Stimulated activated CD4-positive, alpha-beta T cell treated with anti-CD3 and anti-CD28 coated beads, TNF-alpha, amount 100 ng/mL, for 4 hours (primary cell): ENCODE results near the gene CLEC16A.

Experiments
- DNase-seq, 3 experiments: peaks; one replicate each; pipeline ENCODE4 v3.0.0-alpha.2; 2020; ENCODE audit warnings: low read depth in 3 of 3

CLEC16A gene

DNA sequence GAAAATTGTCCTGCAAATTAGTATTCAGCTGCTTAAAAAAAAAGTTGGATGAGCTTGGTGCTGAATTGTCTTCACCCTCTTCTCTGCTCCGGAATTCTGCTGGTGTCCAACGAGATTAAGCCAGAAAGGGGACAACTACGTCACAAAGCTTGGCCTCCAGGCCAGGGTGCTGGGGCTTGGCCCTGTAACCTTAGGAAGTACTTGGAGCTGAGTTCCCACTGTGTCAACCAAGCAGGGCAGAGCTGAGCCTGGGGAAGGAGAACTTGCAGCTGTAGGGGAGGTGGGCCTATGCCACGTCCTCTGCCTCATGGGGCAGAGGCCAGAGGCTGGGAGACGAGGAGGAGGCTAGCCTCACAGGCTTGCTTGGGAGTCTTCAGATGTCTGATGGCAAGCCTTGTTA is 71.2 kb downstream of the CLEC16A start:
- DNase-seq, result no peak

DNA sequence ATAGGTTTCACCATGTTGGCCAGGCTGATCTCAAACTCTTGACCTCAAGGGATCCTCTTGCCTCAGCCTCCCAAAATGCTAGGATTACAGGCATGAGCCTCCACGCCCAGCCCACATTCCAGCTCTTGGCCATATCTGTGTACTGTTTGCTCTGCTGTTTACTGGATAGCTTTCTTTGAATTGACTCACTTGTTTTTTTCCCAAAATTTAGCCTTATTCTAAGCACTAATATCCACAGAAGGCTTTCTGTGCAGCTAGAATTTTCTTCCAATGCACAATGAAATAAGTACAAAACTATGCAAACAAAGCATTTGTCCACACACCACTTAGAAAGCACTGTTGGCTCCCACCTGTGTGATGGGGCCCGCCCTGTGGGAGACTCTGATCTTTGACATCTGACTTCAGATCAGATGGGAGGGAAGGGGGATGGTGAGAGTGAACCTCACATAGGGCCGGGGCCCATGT is 72.2 kb downstream of the CLEC16A start:
- DNase-seq, result no peak

DNA sequence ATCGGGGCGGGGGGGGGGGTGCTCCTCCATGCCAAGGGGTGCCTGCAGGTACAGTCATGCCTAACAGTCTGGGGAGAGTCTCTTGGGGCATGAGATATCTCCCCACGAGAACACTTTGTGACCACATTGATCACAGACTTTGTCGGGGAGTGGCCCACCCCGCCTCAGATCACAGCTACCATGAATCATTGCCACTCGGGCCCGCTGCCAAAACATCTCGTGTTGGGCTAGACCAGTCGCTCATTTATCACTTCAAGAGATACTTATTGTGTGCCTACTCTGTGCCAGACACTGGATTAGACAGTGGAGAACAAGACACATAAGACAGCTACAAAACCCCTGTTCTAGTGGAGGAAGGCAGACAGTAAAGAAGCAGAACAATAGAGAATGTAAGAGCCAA is 72.6 kb downstream of the CLEC16A start:
- no peak for DNase-seq

DNA sequence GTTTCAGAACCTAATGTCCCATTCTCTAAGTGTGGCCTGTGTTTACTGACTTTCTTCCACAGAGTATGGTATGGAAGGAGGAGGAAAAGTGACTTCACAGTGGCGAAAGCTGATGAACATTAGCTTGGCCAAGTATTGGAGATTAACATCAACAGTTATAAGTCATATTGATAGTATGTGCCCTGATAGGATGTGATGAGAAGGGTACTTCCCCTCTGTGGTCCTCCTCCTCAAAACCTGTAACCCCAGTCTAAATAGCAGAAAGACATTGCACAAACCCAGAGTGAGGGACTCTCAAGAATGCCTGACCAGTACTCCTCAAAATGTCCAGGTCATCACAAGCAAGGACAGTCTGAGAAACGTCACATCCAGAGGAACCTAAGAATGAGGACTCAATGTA is 73.1 kb downstream of the CLEC16A start:
- no peak for DNase-seq

DNA sequence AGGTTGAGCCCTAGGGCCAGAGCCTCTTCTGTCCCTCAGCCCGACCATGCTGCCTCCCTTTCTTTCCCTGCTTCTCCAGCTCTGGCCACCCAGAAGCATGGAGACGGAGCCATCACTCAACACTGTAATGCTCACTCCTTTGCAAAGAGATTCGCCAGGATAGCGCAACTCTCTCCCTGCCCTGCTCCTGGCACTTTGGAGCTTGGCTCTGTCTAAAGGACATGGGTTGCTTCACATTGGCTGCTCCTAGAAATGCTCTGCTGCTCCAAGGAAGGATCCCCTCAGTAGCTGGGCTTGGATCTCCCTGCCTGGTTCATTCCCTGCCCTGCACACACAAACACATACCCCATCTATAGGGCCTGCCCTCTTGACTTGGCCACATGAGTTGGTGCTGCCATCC is 76.0 kb downstream of the CLEC16A start:
- no peak for DNase-seq

DNA sequence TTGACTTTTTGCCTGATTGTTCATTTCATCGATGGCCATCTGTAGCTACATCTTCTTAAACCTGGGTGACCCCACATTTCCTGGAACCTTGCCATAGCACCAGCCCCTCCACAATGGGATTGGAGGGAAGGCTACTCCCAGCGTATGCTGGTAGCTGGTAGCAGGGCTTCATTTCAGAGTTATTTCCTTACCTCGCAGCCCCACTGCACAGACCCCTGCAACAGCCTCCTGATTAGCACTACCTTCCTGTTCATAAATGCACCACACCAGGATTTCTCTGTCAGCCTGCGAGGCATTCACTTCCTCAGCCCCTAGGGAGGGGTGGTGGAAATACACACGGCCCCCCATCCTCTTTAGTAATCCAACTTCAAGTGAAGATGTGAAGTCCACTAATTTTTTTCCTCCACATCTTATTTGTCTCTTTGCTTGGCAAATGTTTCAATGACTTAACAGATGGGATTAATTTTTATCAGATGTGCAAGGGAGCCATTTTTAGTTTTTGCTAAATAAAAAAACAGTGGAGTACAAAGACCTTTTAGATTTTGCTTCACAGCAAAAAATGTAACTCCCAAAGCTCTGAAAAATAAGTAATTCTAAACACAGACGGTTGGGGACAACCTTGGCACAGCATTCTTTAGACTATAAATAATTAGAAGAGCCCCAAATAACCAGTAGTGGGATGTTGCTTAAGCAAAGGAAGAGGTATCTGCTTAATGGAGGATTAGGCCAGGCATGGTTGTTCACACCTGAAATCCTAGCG is 76.6 kb downstream of the CLEC16A start:
- no peak for DNase-seq

DNA sequence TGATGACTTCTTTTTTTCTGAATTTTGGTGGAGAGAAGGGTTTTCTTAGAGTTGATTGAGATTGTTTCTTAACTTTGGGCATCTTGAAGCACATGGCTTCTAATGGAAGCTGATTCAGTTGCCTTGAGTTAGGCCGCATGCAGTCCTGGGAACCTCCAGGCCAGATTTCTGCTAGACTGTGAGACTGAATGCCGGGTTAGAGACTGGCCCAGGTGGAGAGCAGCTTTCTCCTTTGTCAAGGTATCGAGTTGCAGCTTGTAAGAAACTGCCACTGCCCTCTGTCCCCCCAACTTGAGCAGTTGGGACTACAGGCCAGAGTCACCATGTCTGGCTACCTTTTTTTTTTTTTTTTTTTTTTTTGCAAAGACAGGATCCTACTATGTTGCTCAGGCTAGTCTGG is 77.6 kb downstream of the CLEC16A start:
- no peak for DNase-seq

DNA sequence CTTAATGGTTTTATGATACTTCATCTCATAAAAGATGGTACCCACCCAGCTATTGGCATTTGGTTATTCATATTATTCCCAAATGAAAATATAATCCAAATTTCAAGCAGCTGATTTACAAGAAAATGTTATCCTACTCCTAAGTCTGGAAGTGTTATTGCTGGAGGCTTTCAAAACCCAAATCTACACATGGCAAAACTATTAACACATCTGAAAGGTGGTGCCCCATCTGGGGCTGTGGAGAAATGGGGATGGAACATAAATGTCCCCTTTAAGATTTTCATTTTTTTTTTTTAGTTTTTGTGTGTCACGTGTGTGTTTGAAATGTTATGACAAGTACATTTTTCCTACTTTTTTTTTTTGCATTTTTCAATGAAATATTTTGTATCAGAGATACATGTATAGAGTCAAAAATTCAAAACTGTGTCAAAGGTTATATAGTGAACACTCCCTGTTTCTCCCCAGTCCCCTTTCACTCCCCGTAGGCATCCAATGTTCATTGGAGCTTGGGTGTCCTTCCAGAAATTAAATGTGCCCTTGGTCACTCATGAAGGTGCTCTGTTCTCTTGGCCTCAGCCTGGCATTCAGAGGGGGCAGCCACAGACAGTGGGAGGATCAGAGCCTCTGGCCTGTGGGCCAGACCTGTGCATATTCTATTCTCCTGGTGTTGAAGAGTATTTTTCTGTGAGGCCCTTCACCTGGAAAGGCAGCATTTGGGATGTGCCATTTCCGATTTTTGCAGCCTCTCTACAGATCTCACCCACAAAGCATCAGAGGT is 79.1 kb downstream of the CLEC16A start:
- DNase-seq, result no peak

DNA sequence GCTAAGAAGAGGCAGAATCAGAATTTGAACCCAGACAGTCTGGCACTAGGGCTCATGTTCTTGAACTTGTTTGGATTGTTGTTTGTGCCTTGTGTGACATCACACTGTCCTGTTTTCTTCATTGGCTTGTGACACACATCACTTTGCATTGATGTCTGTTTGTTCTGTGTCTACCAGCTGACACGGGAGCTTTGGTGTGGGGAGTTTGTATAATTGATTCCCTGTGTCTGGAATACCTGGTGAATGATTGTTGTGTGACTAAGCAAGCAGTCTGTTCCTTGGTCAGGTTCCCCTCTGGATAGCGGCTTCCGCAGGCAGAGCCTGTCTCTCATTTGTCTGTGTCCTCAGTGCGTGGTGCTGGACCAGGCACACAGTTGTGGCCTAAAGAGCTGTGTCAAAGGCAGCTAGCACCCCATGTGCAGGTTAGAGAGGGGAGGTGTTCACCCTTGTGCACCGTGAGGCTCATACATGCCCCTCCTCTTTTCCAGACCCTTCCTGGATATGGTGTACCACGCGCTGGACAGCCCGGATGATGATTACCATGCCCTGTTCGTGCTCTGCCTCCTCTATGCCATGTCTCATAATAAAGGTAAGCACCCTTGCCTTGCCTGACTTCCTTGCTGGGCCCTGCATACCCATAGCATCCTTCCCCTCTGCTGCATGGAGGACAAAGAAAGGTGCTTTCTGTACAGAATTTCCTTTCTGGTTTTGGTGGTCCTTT is 80.1 kb downstream of the CLEC16A start:
- no peak for DNase-seq

DNA sequence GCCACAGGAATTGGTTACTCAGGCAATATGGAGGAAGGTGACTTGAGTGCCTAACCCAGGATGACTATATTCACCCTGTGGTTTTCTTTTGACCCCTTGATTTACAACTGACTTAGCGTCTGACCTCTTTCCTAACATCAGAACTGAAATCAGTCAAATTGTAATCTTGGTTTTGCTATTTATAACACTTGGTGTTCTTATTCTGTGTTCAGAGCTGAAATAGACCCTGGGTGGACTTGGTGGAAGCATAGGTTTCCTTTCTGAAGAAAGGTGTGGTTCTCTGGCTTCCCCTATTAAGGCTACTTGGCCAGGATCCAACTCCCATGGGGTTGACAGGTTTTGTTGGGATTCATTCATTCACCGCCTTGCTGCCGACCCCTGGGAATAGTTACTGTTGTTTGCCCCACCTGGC is 80.8 kb downstream of the CLEC16A start:
- no peak for DNase-seq

DNA sequence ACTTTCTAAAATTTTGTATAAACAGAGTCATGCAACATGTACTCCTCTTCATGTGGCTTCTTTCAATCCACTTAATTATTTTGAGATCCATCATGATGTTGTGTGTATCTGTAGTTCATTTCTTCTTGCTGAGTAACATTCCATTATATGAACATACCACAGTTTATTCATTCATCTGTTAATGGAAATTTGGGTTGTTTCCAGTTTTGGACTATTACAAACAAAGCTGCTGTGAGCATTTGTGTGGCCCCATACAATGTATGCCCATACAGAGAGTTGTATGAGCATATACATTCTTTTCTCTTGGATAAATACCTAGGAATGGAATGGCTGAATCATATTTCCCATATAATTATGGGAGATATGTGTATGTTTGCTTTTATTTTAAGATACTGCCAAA is 85.6 kb downstream of the CLEC16A start:
- DNase-seq, result no peak

DNA sequence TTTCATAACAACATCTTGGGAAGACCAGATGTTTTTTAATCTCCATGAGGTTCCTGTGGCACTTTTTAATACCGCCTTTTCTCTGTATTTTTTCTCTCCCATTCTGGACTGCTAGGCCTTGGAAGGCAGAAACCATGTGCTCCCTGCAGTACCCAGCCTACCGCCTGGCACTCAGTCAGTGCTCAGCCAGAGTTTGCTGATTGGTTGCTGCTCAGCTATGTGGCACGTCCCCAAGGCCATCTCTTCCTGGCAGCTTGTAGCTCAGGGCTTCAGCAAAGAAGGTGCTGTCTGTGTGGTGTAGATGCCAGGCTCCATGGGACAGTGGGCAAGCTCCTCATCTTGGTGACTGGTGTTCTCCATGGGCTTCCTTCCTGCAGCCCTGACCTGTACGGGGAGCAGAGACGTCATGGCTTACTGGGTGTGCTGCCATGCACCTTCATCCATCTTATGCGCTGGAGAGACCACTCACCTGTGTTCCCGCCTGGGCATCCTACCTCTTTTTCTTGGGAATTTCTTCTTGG is 86.7 kb downstream of the CLEC16A start:
- DNase-seq, result no peak

DNA sequence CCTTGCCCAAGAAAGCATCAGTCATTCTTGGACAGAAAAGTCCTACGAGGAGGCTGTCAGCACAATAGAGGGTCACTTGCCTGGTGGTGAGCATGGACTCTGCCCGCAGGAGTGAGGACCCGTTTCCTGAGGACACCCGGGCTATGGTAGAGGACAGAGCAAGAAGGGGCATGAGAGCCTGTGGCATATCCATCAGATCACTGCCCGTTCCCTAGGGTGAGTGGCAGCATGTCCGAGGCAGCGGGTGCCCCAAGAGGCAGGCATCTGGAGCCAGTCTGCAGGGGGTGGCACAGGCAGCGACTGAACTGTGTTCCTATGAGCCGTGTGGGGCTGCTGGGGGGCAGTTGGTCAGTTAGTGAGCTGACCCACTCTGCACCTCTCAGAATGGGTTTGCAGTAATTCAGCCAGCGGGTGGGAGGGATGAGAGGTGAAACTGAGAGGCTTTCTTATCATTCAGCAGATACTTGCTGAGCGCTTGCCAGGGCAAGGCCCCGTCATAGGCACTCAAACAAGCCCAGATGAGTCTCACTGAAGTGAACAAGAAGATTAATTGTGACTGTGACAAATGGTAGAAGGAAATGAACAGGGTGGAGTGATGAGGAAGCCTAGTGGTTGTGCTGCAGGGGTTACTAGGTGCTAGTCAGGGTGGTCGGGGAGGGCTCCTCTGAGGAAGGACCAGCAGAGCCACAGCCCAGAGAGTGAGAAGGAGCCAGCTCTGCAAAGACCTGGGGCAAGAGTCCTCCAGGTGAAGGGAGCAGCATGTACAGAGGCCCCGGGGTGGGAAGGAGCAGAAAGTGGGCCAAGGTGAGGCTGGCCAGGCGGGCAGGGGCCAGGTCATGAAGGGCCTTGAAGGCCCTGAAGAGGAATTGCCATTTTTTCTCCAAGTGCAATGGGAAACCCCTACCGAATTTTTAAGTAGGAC is 87.9 kb downstream of the CLEC16A start:
- no peak for DNase-seq

DNA sequence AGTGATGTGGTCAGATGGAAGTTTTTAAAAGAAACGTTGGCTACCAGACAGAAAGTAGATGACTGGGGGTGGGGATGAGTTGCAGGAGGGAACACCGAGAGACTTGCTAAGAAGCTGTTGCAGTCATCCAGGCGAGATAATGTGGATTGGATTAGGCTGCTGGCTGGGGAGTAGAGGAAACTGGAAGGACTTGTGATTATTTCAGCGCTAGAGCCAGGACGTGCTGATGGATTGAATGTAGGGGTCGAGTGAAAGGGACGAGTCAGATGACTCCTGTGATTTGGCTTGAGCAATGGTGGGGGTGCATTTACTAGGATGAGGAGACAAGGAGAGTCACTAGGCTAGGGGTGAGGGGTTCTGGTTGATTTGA is 88.5 kb downstream of the CLEC16A start:
- no peak for DNase-seq

DNA sequence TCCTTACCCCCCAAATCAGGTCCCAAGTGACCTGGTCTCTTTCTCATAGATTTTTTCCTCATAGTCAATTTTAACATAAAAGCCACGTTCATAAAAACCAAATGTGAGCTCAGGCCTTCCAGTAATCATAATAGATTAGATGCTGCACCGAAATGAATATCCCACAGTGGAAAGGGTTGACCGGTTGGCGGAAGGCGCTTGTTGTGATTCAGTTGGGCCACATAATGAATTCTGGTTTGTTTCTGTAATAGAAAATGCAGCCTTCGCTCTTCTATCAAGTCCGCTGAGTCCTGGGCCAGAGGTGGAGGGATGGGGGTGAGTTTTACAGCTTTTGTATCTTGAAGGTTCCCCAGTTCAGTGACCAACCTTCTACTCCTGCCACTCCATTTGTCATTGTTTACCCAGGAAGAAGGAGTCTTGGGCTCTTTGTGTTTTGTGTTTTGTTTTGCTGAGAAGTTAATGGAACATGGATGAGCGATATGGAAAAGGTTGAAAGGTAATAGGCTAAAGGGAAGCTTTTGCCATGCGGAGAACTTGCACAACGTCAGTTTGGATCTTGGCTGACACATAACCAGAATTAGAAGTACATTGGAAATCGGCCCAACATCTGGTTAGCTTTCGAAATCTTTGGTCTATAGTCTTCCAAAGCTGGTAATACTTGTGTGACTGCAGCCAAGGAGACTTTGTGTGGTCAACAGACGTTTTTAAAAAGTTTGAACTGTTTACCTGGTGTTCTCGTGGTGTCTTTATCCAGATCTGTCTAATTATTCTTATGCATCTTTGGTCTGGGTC is 89.5 kb downstream of the CLEC16A start:
- DNase-seq, result no peak

DNA sequence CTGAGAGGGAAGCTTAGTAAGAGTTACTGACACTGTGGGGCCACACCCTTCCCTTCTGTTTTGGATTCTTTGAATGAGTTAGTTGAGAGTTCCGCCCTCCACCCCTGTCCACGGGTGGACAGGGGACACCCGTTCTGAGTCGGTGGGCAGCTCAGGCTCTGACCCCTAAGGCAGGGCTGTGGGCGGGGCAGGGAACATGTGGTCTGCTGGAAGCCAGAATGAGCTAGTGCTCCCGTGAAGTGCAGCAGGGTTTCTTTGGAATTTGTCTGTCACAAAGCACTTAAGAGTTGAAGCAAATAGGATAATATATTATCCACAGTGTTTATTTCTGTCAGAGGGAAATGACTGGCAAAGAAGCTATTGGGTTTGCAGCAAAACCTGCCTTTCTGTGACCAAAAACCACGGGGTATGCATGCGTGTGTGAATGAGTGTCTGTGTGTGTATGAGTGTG is 90.1 kb downstream of the CLEC16A start:
- DNase-seq, result no peak

DNA sequence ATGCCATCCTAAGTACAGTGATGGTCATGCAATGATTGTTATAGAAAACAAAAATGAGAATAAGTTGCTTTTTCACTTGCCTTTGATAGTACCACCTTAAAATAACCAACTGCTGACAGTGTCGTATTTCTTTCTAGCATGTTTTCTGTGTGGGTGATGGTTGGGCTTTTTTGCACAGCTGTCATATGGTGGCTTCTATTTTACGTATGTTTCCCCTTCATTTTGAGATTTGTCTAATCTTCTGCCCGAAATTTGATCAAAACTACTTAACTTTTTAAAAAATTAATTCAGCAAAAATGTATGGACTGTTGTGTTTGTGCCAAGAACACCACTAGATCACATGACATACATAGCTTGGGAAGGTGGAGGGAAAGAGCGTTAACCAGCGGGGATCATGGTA is 90.7 kb downstream of the CLEC16A start:
- DNase-seq, result no peak

DNA sequence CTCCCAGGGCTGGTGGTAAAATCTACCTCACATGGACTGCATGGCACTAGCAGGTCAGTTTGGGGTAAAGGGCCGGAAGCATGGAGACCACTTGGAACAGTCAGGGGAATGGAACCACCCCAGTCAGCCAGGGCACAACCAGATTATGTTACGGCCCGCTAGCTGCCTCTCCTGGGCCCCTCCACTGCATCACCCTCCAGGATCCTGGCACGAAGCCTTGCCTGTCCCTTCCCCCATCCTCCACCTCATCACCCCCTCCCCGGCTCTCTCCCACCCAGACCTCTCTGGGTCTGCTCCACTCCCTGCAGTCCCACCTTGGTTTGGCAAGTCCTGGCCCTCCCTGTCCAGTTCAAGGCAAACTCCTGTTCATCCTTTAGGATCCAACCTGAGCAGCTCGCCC is 91.7 kb downstream of the CLEC16A start:
- DNase-seq, result no peak

DNA sequence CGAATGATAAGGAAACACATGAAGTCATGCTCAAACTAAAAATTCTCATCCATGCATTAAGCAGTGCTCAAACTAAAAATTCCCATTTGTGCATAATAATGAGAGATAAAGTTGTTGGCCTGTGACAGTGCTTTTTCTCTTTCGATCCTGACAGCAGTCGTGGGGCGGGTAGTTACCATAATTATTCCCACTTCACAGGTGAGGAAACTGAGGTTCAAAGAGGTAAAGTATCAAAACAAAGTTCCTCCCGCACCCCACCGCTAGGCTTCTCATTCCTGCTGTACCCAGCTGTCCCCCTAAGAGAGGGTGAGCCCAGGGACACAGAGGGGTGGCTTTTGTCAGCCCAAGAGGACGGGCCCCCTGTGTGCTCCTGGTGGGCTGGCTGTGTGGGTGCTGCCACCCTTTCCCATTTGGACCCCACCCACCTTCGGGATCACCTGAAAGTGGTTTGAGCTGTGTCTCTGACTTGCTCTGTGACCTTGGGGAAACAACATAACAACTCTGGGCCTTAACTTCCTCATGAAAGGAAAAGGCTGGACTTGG is 92.6 kb downstream of the CLEC16A start:
- DNase-seq, result no peak

DNA sequence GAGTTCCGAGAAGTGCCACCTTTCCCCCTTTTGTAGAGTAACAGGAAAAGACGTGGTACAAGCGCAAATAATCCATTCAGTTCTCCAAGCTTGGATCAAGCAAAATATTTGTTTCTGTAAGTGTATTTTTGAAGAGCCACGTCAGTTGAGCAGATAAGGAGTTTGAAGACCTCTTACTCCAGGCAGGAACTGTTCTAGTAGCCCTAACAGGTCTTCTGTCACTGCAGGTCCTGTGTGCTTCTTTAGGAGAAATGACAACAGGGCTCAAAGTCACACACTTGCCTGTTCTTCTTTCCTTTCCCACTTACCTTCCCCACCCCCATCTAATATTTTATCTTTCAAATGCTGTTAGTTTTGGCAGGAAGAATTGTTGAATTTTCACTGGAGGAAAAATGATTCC is 93.9 kb downstream of the CLEC16A start:
- DNase-seq, result no peak
